HL-60 (cell line): Measurements from ENCODE around the gene SETDB2.

ENCODE experiments used
- GABPA ChIP-seq: IDR thresholded peaks from 2 replicates; pipeline ENCODE4 v1.6.1; 2012; ENCODE audit warnings: low read depth
- POLR2AphosphoS5 ChIP-seq: IDR thresholded peaks from 2 replicates; pipeline ENCODE4 v1.6.1; 2012; ENCODE audit warnings: low read depth
- TF ChIP-seq, protein P1 (sequence below): IDR thresholded peaks from one replicate; pipeline ENCODE4 v1.5.1; 2011; ENCODE audit warnings: low read length, control low read depth, inconsistent platforms; ENCODE audit not compliant: insufficient read depth
- TF ChIP-seq, protein P2 (sequence below): IDR thresholded peaks from 2 replicates; pipeline ENCODE4 v1.6.1; 2012; ENCODE audit warnings: low read depth; ENCODE audit not compliant: insufficient replicate concordance

DNA sequence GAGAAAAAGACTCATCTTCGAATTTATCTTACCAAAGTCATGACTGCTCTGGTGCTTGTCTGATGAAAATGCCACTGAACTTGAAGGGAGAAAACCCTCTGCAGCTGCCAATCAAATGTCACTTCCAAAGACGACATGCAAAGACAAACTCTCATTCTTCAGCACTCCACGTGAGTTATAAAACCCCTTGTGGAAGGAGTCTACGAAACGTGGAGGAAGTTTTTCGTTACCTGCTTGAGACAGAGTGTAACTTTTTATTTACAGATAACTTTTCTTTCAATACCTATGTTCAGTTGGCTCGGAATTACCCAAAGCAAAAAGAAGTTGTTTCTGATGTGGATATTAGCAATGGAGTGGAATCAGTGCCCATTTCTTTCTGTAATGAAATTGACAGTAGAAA, 32.5 kb downstream of the SETDB2 start:
- TF ChIP-seq, protein P1, sequence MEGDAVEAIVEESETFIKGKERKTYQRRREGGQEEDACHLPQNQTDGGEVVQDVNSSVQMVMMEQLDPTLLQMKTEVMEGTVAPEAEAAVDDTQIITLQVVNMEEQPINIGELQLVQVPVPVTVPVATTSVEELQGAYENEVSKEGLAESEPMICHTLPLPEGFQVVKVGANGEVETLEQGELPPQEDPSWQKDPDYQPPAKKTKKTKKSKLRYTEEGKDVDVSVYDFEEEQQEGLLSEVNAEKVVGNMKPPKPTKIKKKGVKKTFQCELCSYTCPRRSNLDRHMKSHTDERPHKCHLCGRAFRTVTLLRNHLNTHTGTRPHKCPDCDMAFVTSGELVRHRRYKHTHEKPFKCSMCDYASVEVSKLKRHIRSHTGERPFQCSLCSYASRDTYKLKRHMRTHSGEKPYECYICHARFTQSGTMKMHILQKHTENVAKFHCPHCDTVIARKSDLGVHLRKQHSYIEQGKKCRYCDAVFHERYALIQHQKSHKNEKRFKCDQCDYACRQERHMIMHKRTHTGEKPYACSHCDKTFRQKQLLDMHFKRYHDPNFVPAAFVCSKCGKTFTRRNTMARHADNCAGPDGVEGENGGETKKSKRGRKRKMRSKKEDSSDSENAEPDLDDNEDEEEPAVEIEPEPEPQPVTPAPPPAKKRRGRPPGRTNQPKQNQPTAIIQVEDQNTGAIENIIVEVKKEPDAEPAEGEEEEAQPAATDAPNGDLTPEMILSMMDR: no peak
- TF ChIP-seq, protein P2, sequence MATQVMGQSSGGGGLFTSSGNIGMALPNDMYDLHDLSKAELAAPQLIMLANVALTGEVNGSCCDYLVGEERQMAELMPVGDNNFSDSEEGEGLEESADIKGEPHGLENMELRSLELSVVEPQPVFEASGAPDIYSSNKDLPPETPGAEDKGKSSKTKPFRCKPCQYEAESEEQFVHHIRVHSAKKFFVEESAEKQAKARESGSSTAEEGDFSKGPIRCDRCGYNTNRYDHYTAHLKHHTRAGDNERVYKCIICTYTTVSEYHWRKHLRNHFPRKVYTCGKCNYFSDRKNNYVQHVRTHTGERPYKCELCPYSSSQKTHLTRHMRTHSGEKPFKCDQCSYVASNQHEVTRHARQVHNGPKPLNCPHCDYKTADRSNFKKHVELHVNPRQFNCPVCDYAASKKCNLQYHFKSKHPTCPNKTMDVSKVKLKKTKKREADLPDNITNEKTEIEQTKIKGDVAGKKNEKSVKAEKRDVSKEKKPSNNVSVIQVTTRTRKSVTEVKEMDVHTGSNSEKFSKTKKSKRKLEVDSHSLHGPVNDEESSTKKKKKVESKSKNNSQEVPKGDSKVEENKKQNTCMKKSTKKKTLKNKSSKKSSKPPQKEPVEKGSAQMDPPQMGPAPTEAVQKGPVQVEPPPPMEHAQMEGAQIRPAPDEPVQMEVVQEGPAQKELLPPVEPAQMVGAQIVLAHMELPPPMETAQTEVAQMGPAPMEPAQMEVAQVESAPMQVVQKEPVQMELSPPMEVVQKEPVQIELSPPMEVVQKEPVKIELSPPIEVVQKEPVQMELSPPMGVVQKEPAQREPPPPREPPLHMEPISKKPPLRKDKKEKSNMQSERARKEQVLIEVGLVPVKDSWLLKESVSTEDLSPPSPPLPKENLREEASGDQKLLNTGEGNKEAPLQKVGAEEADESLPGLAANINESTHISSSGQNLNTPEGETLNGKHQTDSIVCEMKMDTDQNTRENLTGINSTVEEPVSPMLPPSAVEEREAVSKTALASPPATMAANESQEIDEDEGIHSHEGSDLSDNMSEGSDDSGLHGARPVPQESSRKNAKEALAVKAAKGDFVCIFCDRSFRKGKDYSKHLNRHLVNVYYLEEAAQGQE: no peak
- TF ChIP-seq POLR2AphosphoS5 (no peak), GABPA (no peak)
